Suprapubic skin (tissue), 4 donors: ENCODE data around the gene ENTREP1. TPM values are rescaled to one million over a fixed set of nuclear protein-coding genes. Genes with fewer than 3 reads are reported as not detected.

Source experiments
- DNase-seq, 2 donors: peaks; one replicate each; pipeline ENCODE4 v3.0.0-alpha.2; 2019; ENCODE audit warnings: low spot score in 2 of 2
- H3K27ac ChIP-seq: fragments of 200-600 bp; sonication (generic); one replicate; pipeline ENCODE4 v1.5.1; 2019
- H3K27me3 ChIP-seq: fragments of 200-600 bp; sonication (generic); one replicate; pipeline ENCODE4 v1.5.1; 2019
- H3K36me3 ChIP-seq: fragments of 200-600 bp; sonication (generic); one replicate; pipeline ENCODE4 v1.5.1; 2019
- H3K4me1 ChIP-seq: fragments of 200-600 bp; sonication (generic); one replicate; pipeline ENCODE4 v1.5.1; 2019
- H3K4me3 ChIP-seq: fragments of 200-600 bp; sonication (generic); one replicate; pipeline ENCODE4 v1.5.1; 2019; ENCODE audit warnings: mild to moderate bottlenecking
- H3K9me3 ChIP-seq: fragments of 200-600 bp; sonication (generic); one replicate; pipeline ENCODE4 v1.5.1; 2019
- EP300 ChIP-seq: sonication (generic); formaldehyde crosslinking; IDR thresholded peaks from one replicate; pipeline ENCODE4 v1.6.1; 2017; ENCODE audit warnings: antibody characterized with exemption
- POLR2A ChIP-seq, 2 donors: fragments of 450-650 bp; IDR thresholded peaks; one replicate each; pipeline ENCODE4 v1.6.1; 2017; ENCODE audit warnings: antibody characterized with exemption in 2 of 2, mild to moderate bottlenecking in 2 of 2, moderate library complexity in 2 of 2
- POLR2AphosphoS5 ChIP-seq, 3 donors: sonication (generic); formaldehyde crosslinking; IDR thresholded peaks; one replicate each; pipeline ENCODE4 v1.6.1; 2017; ENCODE audit warnings: antibody characterized with exemption in 3 of 3
- WGBS: methylation state at CpG from one replicate; pipeline ENCODE4 v1.1.5; 2018; 5-methylcytosine and 5-hydroxymethylcytosine counted together
- total RNA-seq, 4 donors: library from RNA; depleted of rRNA; stranded (reverse); fragments of >200 nt; gene quantifications; one replicate each; pipeline ENCODE4 v1.1.0, GENCODE V29; 2016
- TF ChIP-seq, protein P1 (sequence below), 2 donors: fragments of 200-600 bp in 1 of 2; fragments of 450-650 bp in 1 of 2; sonication (generic) in 1 of 2; IDR thresholded peaks; one replicate each; pipeline ENCODE4 v1.5.1; 2016 to 2019; ENCODE audit warnings: antibody characterized with exemption in 2 of 2, mild to moderate bottlenecking in 1 of 2, moderate library complexity in 1 of 2

ENTREP1 gene
- total RNA-seq, 4 donors from 2014 or later: 8.6 to 49.2 (median 17.8) TPM

DNA sequence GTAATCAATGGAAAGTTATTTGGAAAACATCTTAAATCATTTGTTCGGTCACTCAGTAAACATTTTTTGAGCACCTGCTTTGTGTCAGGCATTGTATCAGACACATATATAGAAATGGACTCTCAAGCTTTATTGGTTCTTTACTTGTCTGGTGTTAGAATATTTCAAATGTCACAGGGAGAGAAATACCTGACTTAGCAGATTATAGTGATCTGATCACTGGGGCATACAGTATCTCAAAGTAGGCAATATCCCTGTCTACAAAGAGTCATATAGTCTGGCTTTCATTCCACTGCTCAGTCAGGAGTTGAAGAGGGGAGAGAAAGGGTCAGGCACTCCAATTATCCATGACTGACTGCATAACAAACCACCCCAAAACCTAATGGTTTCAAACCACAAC is 30.2 kb downstream of the ENTREP1 start:
- no peaks in the 10 kb centered on the region for H3K4me1 ChIP-seq
- no peak overlapping the region for H3K4me3 ChIP-seq
- H3K36me3 ChIP-seq: no peaks in the 10 kb centered on the region
- no peaks in the 10 kb centered on the region for H3K27me3 ChIP-seq
- no peaks in the 10 kb centered on the region for H3K9me3 ChIP-seq
- no peak overlapping the region for H3K27ac ChIP-seq
- 93% methylated on average over 1 of the region's 1 CpG for WGBS
- TF ChIP-seq POLR2A (IDR thresholded peaks at IDR 0.05): no peak
- DNase-seq: no peak

DNA sequence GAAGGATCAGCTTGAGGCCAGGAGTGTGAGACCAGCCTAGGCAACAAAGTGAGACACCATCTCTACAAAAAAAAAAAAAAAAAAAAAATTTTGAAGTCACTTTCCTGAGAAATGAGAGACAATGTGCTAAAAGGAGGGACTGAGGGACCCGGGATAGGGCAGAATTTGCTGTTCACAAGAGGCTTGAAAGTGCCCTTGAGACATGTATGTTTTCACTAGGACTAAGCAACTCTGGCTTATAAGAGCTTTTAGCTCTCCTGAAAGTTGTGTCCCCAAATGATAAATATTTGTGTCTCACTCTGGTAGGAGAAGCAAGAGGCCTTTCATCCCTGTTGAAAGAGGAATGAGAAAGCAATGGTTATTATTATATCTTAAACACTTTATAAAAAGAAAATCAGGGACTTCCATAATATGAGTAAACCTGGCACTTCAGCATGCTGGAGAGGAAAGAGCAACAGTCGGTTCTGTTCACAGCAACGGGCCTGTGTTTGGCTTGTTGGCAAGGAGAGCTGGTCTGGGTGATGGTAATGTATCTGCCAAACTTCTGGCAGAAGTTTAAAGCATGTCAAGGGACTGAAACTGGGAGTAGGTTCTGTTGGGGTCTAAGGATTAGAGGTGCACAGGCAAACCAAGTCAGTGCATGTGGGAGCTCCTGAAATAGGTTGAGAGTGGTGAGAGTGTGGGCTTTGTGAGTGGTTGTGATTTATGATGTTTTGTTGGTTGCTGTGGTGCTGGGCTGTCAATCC is 32.2 kb downstream of the ENTREP1 start:
- H3K4me3 ChIP-seq: no peak overlapping the region
- no peak overlapping the region for H3K27ac ChIP-seq
- 26% methylated on average over 3 of the region's 3 CpGs for WGBS
- DNase-seq: no peak
- H3K27me3 ChIP-seq: no peaks in the 10 kb centered on the region
- no peaks in the 10 kb centered on the region for H3K4me1 ChIP-seq
- no peaks in the 10 kb centered on the region for H3K36me3 ChIP-seq
- H3K9me3 ChIP-seq: no peaks in the 10 kb centered on the region
- no peak for TF ChIP-seq EP300
- TF ChIP-seq, protein P1, sequence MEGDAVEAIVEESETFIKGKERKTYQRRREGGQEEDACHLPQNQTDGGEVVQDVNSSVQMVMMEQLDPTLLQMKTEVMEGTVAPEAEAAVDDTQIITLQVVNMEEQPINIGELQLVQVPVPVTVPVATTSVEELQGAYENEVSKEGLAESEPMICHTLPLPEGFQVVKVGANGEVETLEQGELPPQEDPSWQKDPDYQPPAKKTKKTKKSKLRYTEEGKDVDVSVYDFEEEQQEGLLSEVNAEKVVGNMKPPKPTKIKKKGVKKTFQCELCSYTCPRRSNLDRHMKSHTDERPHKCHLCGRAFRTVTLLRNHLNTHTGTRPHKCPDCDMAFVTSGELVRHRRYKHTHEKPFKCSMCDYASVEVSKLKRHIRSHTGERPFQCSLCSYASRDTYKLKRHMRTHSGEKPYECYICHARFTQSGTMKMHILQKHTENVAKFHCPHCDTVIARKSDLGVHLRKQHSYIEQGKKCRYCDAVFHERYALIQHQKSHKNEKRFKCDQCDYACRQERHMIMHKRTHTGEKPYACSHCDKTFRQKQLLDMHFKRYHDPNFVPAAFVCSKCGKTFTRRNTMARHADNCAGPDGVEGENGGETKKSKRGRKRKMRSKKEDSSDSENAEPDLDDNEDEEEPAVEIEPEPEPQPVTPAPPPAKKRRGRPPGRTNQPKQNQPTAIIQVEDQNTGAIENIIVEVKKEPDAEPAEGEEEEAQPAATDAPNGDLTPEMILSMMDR (IDR thresholded peaks at IDR 0.05): no peak
- TF ChIP-seq POLR2A (IDR thresholded peaks at IDR 0.05): no peak
- TF ChIP-seq POLR2AphosphoS5 (IDR thresholded peaks at IDR 0.05): no peak

DNA sequence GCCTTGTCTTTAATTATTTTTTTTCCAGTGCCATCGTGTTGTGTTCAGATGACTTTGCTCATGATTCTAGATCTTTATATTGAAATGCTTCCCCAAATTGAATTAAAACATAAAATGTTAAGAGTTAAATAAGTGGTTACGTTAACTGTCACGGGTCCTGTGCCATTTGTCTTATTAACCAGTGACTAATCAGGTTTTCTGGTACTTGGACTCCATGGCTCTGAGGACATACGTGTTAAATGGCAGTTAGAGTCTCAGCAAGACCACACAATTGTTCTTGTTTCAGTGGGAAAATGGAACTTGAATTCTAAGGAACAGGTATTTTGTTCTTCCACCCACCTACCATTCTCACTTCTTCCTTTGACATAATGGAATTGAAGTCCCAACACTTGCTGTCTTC is 32.8 kb downstream of the ENTREP1 start:
- no peak for DNase-seq
- H3K4me3 ChIP-seq: no peak overlapping the region
- H3K9me3 ChIP-seq: no peaks in the 10 kb centered on the region
- H3K36me3 ChIP-seq: no peaks in the 10 kb centered on the region
- 50% methylated on average over 4 of the region's 4 CpGs for WGBS
- H3K27me3 ChIP-seq: no peaks in the 10 kb centered on the region
- no peak overlapping the region for H3K27ac ChIP-seq
- TF ChIP-seq, protein P1 (IDR thresholded peaks at IDR 0.05): no peak
- no peak for TF ChIP-seq POLR2AphosphoS5 (IDR thresholded peaks at IDR 0.05)
- TF ChIP-seq POLR2A (IDR thresholded peaks at IDR 0.05): no peak
- no peak for TF ChIP-seq EP300
- H3K4me1 ChIP-seq: no peaks in the 10 kb centered on the region

DNA sequence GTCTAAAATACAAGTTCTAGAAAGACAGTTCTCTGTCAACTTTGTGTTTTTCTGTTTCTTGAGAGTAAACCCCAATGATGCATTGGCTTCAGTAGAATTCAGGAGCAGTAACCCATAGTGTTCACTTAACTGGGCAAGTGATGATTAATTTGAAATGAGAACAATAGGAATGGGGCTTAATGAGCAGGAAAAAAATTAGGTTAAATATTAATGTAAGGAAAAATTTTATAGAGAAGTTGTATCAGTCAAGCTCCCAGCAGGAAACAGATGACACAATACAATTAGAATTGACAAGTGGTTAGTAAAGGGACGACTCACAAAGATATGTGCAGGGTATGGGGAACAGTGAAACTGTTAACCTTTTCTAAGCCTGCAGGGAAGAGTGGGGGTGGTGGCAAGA is 38.2 kb downstream of the ENTREP1 start:
- Histone ChIP-seq H3K27me3 (no peaks in the 10 kb centered on the region), H3K9me3 (no peaks in the 10 kb centered on the region), H3K27ac (no peak overlapping the region), H3K4me3 (no peak overlapping the region), H3K36me3 (no peaks in the 10 kb centered on the region), H3K4me1 (no peaks in the 10 kb centered on the region)
- DNase-seq: no peak
- WGBS: 24% methylated on average over 1 of the region's 1 CpG
- no peak for TF ChIP-seq POLR2A (IDR thresholded peaks at IDR 0.05)
- no peak for TF ChIP-seq POLR2AphosphoS5 (IDR thresholded peaks at IDR 0.05)
- TF ChIP-seq, protein P1 (IDR thresholded peaks at IDR 0.05): no peak
- no peak for TF ChIP-seq EP300

DNA sequence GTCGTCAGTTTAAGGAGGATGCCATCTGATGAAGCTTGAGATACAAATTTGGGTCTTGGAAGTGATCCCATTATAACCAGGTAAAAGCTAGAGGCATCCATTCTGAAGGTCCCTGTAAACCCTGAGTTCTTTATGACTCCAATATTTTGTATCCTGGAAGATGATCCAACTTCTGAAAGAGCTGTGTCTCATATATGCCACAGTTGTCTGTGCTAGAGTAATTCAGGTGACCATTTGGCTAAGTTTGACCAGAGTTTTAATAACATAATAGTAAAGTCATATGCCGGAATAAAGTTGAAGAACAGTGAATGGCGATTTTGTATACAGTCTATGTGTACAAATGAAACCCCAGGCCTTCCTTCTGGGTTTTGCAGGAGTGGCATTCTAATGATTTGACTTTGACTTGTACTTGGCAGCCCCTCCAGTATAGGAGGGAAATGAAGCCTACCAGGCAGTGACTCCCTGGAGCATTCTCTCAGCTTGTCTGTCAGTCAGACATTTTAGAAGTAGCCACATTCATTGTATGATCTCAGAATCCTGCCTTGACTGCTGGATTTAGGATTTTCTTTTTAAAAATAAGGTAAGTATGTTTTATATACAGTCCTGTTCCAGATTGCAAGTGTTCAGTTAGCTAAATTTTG is 39.6 kb downstream of the ENTREP1 start:
- H3K4me1 ChIP-seq: no peaks in the 10 kb centered on the region
- H3K27me3 ChIP-seq: no peaks in the 10 kb centered on the region
- no peak overlapping the region for H3K27ac ChIP-seq
- H3K4me3 ChIP-seq: no peak overlapping the region
- no peaks in the 10 kb centered on the region for H3K36me3 ChIP-seq
- 71% methylated on average over 3 of the region's 3 CpGs for WGBS
- no peak for DNase-seq
- H3K9me3 ChIP-seq: no peaks in the 10 kb centered on the region
- no peak for TF ChIP-seq POLR2A (IDR thresholded peaks at IDR 0.05)

DNA sequence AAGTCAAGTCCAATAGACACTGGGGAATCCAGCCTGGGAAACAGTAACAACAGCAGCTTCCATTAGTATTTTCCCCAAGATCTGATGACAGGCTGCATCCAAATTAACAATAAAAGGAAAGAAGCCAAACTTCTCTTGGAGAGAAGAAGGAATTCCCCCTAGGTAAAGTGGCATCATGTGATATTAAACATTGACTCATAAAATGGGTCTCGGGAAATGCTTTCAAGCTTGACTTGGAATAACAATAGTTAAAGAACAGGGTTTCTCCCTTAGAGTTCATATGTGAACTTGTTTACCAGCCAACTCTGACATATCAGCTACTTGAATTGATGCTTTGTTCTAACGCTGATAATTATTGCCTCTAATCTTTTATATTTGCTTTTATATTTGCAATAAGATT is 45.4 kb downstream of the ENTREP1 start:
- no peak for DNase-seq
- TF ChIP-seq, protein P1 (IDR thresholded peaks at IDR 0.05): no peak
- TF ChIP-seq POLR2A (IDR thresholded peaks at IDR 0.05): no peak
- TF ChIP-seq EP300: no peak
- TF ChIP-seq POLR2AphosphoS5 (IDR thresholded peaks at IDR 0.05): no peak
- no peaks in the 10 kb centered on the region for H3K36me3 ChIP-seq
- no peaks in the 10 kb centered on the region for H3K27me3 ChIP-seq
- H3K4me3 ChIP-seq: no peak overlapping the region
- H3K27ac ChIP-seq: no peak overlapping the region
- H3K4me1 ChIP-seq: no peaks in the 10 kb centered on the region
- H3K9me3 ChIP-seq: no peaks in the 10 kb centered on the region
- WGBS: 28% methylated on average over 2 of the region's 2 CpGs
